Measurements from ENCODE around the gene IL3.
"Not testable (repeated sequence)": the region's sequence is repeated elsewhere in the genome, so short reads cannot be mapped to it uniquely, and the experiment has no call there.

Gene IL3

DNA sequence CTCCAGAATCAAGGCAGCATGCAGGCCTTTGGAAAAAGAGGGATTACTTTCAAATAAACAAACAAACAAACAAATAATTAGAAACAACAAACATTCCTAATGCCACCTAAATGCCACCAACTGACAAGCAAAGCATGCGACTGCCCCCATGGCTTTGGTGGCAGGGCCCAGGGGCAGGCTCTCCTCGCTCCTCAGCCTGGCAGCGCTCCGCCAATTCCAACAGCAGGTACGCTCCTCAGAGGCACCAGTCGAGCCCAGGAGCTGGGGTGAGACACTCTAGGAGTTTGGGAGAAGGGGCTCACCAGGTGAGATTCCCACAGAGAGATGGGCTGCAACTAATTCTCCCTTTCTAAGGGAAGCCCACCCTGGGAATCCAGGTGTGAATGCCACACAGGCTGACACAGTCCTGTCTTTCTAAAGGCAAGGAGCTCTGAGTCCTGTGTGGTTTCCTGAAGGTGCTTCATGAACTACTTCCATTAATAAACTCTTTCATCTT is 41.0 kb downstream of the IL3 start:
- Histone ChIP-seq H2AFZ (ENCODE audit: low read depth, low read length) (no peak overlapping the region), H3K9me3 (ENCODE audit: low read length) (no peaks in the 10 kb centered on the region)

DNA sequence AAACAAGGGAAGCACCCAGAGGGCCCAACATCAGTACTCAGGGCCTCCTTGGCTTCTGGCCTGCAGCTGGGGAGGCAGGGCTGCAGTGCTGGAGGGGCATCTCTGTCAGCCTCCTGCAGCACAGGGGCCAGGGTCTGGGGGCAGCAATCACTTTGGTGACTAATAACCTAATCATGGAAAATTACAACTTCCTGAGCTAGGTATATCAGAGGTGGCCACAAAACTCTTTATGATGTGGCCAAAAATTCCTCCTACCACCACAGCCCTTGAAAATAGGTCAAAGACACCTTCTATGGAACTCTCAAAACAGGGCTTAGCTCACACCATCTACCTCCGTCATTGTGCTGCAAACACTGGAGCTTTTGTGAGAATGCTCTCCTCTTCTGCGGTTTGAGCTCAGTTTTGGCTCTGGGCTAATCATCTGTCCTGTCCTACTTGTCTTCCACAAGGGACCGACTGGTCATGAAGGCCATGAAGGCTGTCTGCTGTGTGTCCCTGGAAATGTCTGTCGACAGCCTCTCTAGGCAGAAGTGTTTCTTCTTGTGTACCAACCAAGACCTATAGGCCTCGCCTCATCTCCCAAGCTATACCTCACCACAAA is 41.7 kb downstream of the IL3 start:
- Histone ChIP-seq H3K4me3 (ENCODE audit: low read length) (no peak overlapping the region), H3K9me3 (ENCODE audit: low read length) (no peaks in the 10 kb centered on the region), H3K27me3 (ENCODE audit: insufficient read depth, low read length) (peaks cover 3% of the 10 kb centered on the region), H3K4me1 (ENCODE audit: insufficient read depth, low read length) (no peaks in the 10 kb centered on the region), H2AFZ (ENCODE audit: low read depth, low read length) (no peak overlapping the region), H3K36me3 (ENCODE audit: insufficient read depth, low read length) (no peaks in the 10 kb centered on the region)

More for the DNA sequence above, 41.0 kb downstream of the IL3 start:
- Histone ChIP-seq H3K27me3 (ENCODE audit: insufficient read depth, low read length) (peaks cover 3% of the 10 kb centered on the region), H3K4me1 (ENCODE audit: insufficient read depth, low read length) (no peaks in the 10 kb centered on the region), H3K4me3 (ENCODE audit: low read length) (no peak overlapping the region), H3K36me3 (ENCODE audit: insufficient read depth, low read length) (no peaks in the 10 kb centered on the region)

- Histone ChIP-seq H3K36me3 (ENCODE audit: insufficient read depth, low read length) (no peaks in the 10 kb centered on the region), H3K27me3 (ENCODE audit: insufficient read depth, low read length) (peaks cover 3% of the 10 kb centered on the region), H3K4me1 (ENCODE audit: insufficient read depth, low read length) (no peaks in the 10 kb centered on the region), H2AFZ (ENCODE audit: low read depth, low read length) (no peak overlapping the region), H3K4me3 (ENCODE audit: low read length) (no peak overlapping the region), H3K9me3 (ENCODE audit: low read length) (no peaks in the 10 kb centered on the region)
Observed at GRCh38 chr5:132102944-132103331, 42.5 kb downstream of the IL3 start.

- no peaks in the 10 kb centered on the region for H3K9me3 ChIP-seq (ENCODE audit: low read length)
- no peak overlapping the region for H3K4me3 ChIP-seq (ENCODE audit: low read length)
- H3K27me3 ChIP-seq (ENCODE audit: insufficient read depth, low read length): peaks cover 3% of the 10 kb centered on the region
- no peaks in the 10 kb centered on the region for H3K4me1 ChIP-seq (ENCODE audit: insufficient read depth, low read length)
- H2AFZ ChIP-seq (ENCODE audit: low read depth, low read length): no peak overlapping the region
- no peaks in the 10 kb centered on the region for H3K36me3 ChIP-seq (ENCODE audit: insufficient read depth, low read length)
Observed at GRCh38 chr5:132103332-132103951, 43.0 kb downstream of the IL3 start.

DNA sequence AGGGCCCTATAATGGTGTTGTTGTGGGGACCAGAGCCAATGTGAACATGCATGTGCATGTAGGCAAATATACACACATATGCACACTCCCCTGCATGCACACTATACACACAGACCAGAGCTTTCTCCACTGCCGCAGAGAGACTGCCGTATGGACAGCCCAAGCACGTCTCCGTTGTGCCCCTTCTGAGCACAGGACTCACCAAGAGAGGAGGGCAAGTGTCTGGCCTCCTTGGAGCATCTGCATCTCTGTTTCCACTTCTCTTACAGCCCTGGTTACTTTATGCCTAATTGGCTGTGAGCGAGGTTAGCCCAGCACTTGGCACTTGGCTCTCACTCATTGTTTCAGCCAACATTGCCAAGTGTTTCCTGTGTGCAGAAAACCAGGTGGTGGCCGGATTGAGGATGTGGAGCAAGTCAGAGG is 43.5 kb downstream of the IL3 start:
- H3K36me3 ChIP-seq (ENCODE audit: insufficient read depth, low read length): no peaks in the 10 kb centered on the region
- no peaks in the 10 kb centered on the region for H3K4me1 ChIP-seq (ENCODE audit: insufficient read depth, low read length)
- H2AFZ ChIP-seq (ENCODE audit: low read depth, low read length): no peak overlapping the region
- H3K27me3 ChIP-seq (ENCODE audit: insufficient read depth, low read length): peaks cover 3% of the 10 kb centered on the region
- no peak overlapping the region for H3K4me3 ChIP-seq (ENCODE audit: low read length)
- no peaks in the 10 kb centered on the region for H3K9me3 ChIP-seq (ENCODE audit: low read length)

DNA sequence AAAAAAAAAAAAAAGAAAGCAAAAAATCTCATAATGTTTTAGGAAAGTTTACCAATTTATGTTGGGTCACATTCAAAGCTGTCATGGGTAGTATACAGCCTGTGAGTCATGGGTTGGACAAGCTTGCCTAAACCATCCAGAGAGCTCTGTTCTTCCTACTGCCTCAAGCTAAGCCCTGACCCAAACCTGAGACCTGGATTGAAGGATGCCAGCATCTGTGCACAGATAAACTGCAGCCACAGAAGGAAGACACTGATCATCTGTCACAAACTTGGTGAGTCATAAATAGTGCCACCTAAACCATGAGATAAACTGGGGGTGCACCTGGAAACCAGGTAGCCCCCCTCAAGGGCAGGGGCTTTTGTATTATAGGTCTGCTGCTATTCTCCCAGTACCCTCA is 44.1 kb downstream of the IL3 start:
- Histone ChIP-seq H3K27me3 (ENCODE audit: insufficient read depth, low read length) (peaks cover 3% of the 10 kb centered on the region), H3K9me3 (ENCODE audit: low read length) (no peaks in the 10 kb centered on the region), H2AFZ (ENCODE audit: low read depth, low read length) (no peak overlapping the region), H3K4me1 (ENCODE audit: insufficient read depth, low read length) (no peaks in the 10 kb centered on the region), H3K36me3 (ENCODE audit: insufficient read depth, low read length) (no peaks in the 10 kb centered on the region), H3K4me3 (ENCODE audit: low read length) (no peak overlapping the region)

GRCh38 chr5:132105688-132106087 is 45.2 kb downstream of the IL3 start:
- no peaks in the 10 kb centered on the region for H3K9me3 ChIP-seq (ENCODE audit: low read length)
- H3K4me1 ChIP-seq (ENCODE audit: insufficient read depth, low read length): no peaks in the 10 kb centered on the region
- H3K27me3 ChIP-seq (ENCODE audit: insufficient read depth, low read length): no peaks in the 10 kb centered on the region
- H3K4me3 ChIP-seq (ENCODE audit: low read length): no peak overlapping the region
- H3K36me3 ChIP-seq (ENCODE audit: insufficient read depth, low read length): no peaks in the 10 kb centered on the region
- no peak overlapping the region for H2AFZ ChIP-seq (ENCODE audit: low read depth, low read length)

DNA sequence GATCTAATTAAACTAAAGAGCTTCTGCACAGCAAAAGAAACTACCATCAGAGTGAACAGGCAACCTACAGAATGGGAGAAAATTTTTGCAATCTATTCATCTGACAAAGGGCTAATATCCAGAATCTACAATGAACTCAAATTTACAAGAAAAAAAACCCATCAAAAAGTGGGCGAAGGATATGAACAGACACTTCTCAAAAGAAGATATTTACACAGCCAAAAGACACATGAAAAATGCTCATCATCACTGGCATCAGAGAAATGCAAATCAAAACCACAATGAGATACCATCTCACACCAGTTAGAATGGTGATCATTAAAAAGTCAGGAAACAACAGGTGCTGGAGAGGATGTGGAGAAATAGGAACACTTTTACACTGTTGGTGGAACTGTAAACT is 48.0 kb downstream of the IL3 start:
- H3K4me1 ChIP-seq (ENCODE audit: insufficient read depth, low read length): not testable (repeated sequence)

DNA sequence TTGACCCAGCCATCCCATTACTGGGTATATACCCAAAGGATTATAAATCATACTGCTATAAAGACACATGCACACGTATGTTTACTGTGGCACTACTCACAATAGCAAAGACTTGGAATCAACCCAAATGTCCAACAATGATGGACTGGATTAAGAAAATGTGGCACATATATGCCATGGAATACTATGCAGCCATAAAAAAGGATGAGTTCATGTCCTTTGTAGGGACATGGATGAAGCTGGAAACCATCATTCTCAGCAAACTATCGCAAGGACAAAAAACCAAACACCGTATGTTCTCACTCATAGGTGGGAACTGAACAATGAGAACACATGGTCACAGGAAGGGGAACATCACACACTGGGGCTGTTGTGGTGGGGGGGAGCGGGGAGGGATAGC is 48.5 kb downstream of the IL3 start:
- not testable (repeated sequence) for H3K36me3 ChIP-seq (ENCODE audit: insufficient read depth, low read length); H3K27me3 ChIP-seq (ENCODE audit: insufficient read depth, low read length); H3K4me1 ChIP-seq (ENCODE audit: insufficient read depth, low read length); H3K4me3 ChIP-seq (ENCODE audit: low read length); H2AFZ ChIP-seq (ENCODE audit: low read depth, low read length); H3K9me3 ChIP-seq (ENCODE audit: low read length)

More for the DNA sequence above, 48.0 kb downstream of the IL3 start:
- not testable (repeated sequence) for H3K9me3 ChIP-seq (ENCODE audit: low read length); H3K36me3 ChIP-seq (ENCODE audit: insufficient read depth, low read length); H3K27me3 ChIP-seq (ENCODE audit: insufficient read depth, low read length); H3K4me3 ChIP-seq (ENCODE audit: low read length); H2AFZ ChIP-seq (ENCODE audit: low read depth, low read length)

GRCh38 chr5:132109494-132110053 is 49.1 kb downstream of the IL3 start:
- Histone ChIP-seq H2AFZ (ENCODE audit: low read depth, low read length) (no peak overlapping the region), H3K36me3 (ENCODE audit: insufficient read depth, low read length) (no peaks in the 10 kb centered on the region), H3K4me1 (ENCODE audit: insufficient read depth, low read length) (no peaks in the 10 kb centered on the region), H3K27me3 (ENCODE audit: insufficient read depth, low read length) (no peaks in the 10 kb centered on the region), H3K9me3 (ENCODE audit: low read length) (no peaks in the 10 kb centered on the region), H3K4me3 (ENCODE audit: low read length) (no peak overlapping the region)

DNA sequence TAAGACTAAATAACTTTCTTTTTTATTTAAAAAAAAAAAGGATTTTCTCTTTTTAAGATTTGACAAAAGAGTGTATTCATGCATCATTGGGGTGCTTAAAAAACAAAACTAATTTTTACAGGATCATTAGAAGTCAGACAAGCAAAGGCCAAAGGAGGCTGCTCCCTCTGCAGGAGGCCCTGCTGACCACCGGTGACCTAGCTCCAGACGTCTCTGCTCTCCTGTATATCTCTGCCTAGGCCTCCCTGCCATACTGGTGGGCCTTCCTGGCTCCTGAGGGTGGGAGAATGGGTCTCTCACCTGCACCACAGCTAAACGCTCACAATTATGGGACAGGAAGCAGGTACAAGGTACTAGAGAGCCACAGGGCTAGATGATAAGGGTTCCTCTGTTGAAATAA is 49.7 kb downstream of the IL3 start:
- no peaks in the 10 kb centered on the region for H3K9me3 ChIP-seq (ENCODE audit: low read length)

DNA sequence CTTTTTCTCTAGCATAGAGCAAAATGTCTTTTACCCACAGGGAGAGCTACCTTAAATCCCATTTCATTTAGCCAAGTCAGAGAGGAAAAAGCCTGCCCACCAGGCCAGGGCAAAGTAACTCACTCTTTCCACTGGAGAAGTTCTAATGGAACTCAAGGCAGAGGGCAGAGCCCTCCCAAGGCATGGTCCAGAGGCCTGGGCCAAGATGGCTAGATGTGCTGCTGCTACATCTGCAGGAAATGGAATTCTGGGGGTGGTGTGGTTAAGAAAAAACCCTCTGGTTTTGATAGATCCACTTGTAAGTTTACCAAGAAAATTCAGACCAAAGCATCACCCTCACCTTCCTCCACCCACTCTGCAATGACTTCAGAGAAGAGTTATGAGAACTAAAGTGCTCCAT is 50.5 kb downstream of the IL3 start:
- no peaks in the 10 kb centered on the region for H3K9me3 ChIP-seq (ENCODE audit: low read length)
- no peaks in the 10 kb centered on the region for H3K36me3 ChIP-seq (ENCODE audit: insufficient read depth, low read length)
- no peaks in the 10 kb centered on the region for H3K27me3 ChIP-seq (ENCODE audit: insufficient read depth, low read length)
- no peak overlapping the region for H3K4me3 ChIP-seq (ENCODE audit: low read length)
- H2AFZ ChIP-seq (ENCODE audit: low read depth, low read length): no peak overlapping the region
- H3K4me1 ChIP-seq (ENCODE audit: insufficient read depth, low read length): no peaks in the 10 kb centered on the region

More for the DNA sequence above, 49.7 kb downstream of the IL3 start:
- Histone ChIP-seq H2AFZ (ENCODE audit: low read depth, low read length) (no peak overlapping the region), H3K4me1 (ENCODE audit: insufficient read depth, low read length) (no peaks in the 10 kb centered on the region), H3K27me3 (ENCODE audit: insufficient read depth, low read length) (no peaks in the 10 kb centered on the region), H3K36me3 (ENCODE audit: insufficient read depth, low read length) (no peaks in the 10 kb centered on the region), H3K4me3 (ENCODE audit: low read length) (no peak overlapping the region)

DNA sequence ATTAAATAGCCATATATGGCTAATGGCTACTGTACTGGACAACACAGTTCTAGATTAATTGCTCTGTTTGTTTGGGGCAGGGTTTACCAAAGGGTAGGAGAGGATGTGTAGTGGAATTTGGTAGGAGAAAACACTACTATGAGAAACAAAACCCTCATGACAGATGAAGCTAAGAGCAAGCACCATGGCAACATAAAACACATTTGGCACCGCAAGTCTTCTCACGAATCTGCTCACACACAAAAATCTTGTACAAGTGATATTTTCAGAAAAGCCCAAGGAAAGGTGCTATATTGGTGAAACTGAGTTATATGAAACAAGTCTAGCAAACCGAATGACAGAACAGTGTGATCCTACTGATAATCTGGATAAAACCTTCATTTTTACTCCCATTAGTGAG is 51.7 kb downstream of the IL3 start:
- H3K27me3 ChIP-seq (ENCODE audit: insufficient read depth, low read length): no peaks in the 10 kb centered on the region
- H3K36me3 ChIP-seq (ENCODE audit: insufficient read depth, low read length): no peaks in the 10 kb centered on the region
- no peak overlapping the region for H3K4me3 ChIP-seq (ENCODE audit: low read length)
- H3K9me3 ChIP-seq (ENCODE audit: low read length): no peaks in the 10 kb centered on the region
- H2AFZ ChIP-seq (ENCODE audit: low read depth, low read length): no peak overlapping the region
- H3K4me1 ChIP-seq (ENCODE audit: insufficient read depth, low read length): no peaks in the 10 kb centered on the region
